ENCODE results near the gene COMMD3. TPM values are rescaled to one million over a fixed set of nuclear protein-coding genes. Genes with fewer than 3 reads are reported as not detected.
A peak's percentile ranks its signal among the peaks of the same experiment; 100 is the strongest.

The COMMD3 gene
- total RNA-seq, 1 donor from 2014 or later, result 51.0 TPM

DNA sequence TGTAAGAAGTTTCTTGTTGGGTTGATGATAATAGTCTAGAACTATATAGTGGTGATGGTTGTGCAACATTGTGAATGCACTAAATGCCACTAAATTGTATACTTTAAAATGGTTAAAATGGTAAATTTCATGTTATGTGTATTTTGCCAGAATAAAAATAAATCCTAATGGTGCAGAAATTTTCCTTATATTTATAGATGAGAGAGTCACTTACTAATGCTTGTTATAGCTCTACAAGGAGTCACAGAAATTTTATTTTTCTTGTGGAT, 50.2 kb downstream of the COMMD3 start:
- TF ChIP-seq, protein P1, sequence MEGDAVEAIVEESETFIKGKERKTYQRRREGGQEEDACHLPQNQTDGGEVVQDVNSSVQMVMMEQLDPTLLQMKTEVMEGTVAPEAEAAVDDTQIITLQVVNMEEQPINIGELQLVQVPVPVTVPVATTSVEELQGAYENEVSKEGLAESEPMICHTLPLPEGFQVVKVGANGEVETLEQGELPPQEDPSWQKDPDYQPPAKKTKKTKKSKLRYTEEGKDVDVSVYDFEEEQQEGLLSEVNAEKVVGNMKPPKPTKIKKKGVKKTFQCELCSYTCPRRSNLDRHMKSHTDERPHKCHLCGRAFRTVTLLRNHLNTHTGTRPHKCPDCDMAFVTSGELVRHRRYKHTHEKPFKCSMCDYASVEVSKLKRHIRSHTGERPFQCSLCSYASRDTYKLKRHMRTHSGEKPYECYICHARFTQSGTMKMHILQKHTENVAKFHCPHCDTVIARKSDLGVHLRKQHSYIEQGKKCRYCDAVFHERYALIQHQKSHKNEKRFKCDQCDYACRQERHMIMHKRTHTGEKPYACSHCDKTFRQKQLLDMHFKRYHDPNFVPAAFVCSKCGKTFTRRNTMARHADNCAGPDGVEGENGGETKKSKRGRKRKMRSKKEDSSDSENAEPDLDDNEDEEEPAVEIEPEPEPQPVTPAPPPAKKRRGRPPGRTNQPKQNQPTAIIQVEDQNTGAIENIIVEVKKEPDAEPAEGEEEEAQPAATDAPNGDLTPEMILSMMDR (IDR thresholded peaks at IDR 0.05), result no peak
- H3K27ac ChIP-seq, result no peak overlapping the region
- ATAC-seq (no peak), DNase-seq (no peak)
- no peaks in the 10 kb centered on the region for H3K9me3 ChIP-seq
- intact Hi-C loops (cut with DNase I), result no loop called here
- H3K36me3 ChIP-seq, result no peaks in the 10 kb centered on the region
- H3K4me1 ChIP-seq, result no peaks in the 10 kb centered on the region
- no peak overlapping the region for H3K4me3 ChIP-seq
- no peaks in the 10 kb centered on the region for H3K27me3 ChIP-seq (ENCODE audit: low read depth)

- intact Hi-C loops (cut with DNase I), result no loop called here
- Histone ChIP-seq H3K27ac (no peak overlapping the region), H3K9me3 (no peaks in the 10 kb centered on the region), H3K4me3 (no peak overlapping the region), H3K4me1 (no peaks in the 10 kb centered on the region), H3K27me3 (ENCODE audit: low read depth) (no peaks in the 10 kb centered on the region), H3K36me3 (no peaks in the 10 kb centered on the region)
- TF ChIP-seq, protein P1 (IDR thresholded peaks at IDR 0.05), result no peak
- ATAC-seq, result no peak
- DNase-seq, result no peak
These were observed 50.6 kb downstream of the COMMD3 start for GRCh38 chr10:22366771-22367170.

DNA sequence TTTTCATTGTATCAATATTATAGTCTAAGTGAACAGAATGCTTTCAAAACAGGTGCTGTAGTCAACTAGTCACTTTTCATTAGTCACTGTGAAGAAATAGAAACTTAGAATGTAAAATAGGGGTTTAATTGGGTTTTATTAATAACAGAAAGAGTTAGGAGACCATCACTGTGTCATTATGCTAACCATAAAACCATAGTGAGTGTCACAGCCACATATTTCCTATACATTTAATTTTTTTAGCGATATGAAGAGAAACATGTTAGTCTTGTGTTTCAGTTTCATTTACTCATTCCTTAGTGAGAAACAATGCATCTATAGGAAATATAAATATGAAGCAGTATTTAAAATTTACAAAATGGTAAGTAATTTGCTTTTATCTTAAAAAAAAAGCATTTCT, 51.3 kb downstream of the COMMD3 start:
- intact Hi-C loops (cut with DNase I), result no loop called here
- Histone ChIP-seq H3K36me3 (no peaks in the 10 kb centered on the region), H3K4me3 (no peak overlapping the region), H3K27me3 (ENCODE audit: low read depth) (no peaks in the 10 kb centered on the region), H3K4me1 (no peaks in the 10 kb centered on the region), H3K27ac (no peak overlapping the region), H3K9me3 (no peaks in the 10 kb centered on the region)
- DNase-seq (no peak), ATAC-seq (no peak)
- TF ChIP-seq, protein P1 (IDR thresholded peaks at IDR 0.05), result no peak

DNA sequence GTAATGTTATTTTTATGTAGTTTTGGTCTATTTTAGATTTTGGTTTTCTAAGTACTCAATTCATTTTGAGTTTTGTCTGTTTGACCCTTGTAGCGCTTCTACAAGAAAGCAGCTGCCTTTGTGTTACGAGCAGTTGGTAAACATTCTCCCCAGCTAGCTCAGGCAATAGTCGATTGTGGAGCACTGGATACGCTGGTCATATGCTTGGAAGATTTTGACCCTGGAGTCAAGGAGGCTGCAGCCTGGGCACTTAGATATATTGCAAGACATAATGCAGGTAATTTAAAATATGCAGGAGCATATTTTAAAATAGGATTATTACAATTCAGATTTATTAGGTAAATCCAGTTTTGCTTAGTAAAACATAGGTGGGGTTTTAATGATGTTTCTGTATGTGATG, 52.2 kb downstream of the COMMD3 start:
- ATAC-seq, result no peak
- Histone ChIP-seq H3K4me1 (no peaks in the 10 kb centered on the region), H3K36me3 (no peaks in the 10 kb centered on the region), H3K27me3 (ENCODE audit: low read depth) (no peaks in the 10 kb centered on the region), H3K9me3 (no peaks in the 10 kb centered on the region), H3K27ac (no peak overlapping the region), H3K4me3 (no peak overlapping the region)
- TF ChIP-seq, protein P1 (IDR thresholded peaks at IDR 0.05), result no peak
- intact Hi-C loops (cut with DNase I), result no loop called here
- no peak for DNase-seq

DNA sequence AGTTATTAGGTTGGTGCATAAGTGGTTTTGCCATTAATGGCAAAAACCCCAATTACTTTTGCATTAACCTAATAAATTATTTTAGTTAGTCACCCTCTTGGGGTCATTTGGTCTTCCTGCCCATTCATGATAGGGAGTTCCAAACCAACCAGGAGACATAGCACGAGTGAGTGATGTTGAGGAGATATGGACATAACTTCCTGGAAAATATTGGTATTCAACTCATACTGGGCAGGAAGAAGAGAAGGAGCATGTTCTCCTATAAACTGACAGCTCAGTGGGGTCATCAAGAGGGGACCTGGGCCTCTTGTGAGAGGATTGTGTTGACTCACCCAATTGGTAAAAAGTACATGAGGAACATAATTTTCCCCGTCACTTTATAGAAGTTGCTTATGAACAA, 52.8 kb downstream of the COMMD3 start:
- intact Hi-C loops (cut with DNase I), result no loop called here
- no peaks in the 10 kb centered on the region for H3K36me3 ChIP-seq
- TF ChIP-seq, protein P1 (IDR thresholded peaks at IDR 0.05), result no peak
- H3K27ac ChIP-seq, result no peak overlapping the region
- no peaks in the 10 kb centered on the region for H3K4me1 ChIP-seq
- no peak for ATAC-seq
- H3K9me3 ChIP-seq, result no peaks in the 10 kb centered on the region
- no peaks in the 10 kb centered on the region for H3K27me3 ChIP-seq (ENCODE audit: low read depth)
- no peak overlapping the region for H3K4me3 ChIP-seq
- DNase-seq, result no peak

DNA sequence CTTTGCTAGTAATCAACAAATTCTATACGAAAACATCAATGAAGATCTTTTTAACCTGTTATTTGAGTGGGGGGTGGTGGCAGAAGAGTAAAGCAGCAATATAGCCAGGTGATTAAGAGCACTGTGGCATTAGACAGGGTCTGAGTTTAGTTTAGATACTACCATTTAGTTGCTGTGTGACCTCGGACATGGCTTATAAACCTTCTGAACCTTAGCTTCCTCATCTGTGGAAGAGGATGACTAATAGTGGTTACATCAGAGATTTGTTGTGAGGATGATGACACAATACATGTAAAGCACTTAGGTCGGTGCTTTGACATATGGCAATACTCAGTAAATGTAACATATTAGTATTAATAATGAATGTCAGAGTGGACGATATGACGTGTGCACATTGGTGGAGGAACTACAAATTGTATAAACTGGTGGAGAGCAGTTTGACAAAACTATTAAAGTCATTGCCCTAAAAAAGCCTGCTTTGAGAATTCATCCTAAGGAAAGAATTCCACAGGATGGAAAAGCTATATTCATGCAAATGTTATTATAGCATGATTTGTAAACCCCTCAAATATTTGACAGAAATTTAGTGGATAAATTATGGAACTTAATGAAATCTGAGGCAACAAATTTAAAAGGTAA, 53.4 kb downstream of the COMMD3 start:
- H3K27ac ChIP-seq, result no peak overlapping the region
- H3K36me3 ChIP-seq, result no peaks in the 10 kb centered on the region
- TF ChIP-seq, protein P1 (IDR thresholded peaks at IDR 0.05), result no peak
- ATAC-seq (peak; percentile 35 to 54), DNase-seq (no peak)
- intact Hi-C loops (cut with DNase I), result no loop called here
- H3K4me3 ChIP-seq, result no peak overlapping the region
- H3K4me1 ChIP-seq, result no peaks in the 10 kb centered on the region
- H3K27me3 ChIP-seq (ENCODE audit: low read depth), result no peaks in the 10 kb centered on the region
- H3K9me3 ChIP-seq, result no peaks in the 10 kb centered on the region
